ENCODE results near the gene OR1A1.

Gene OR1A1

GRCh38 chr17:3256575-3256974 is 49.1 kb downstream of the OR1A1 start:
- no peak for TF ChIP-seq TAF1 (IDR thresholded peaks at IDR 0.05; ENCODE audit: borderline replicate concordance, low read depth, low read length)
- no peak for TF ChIP-seq POLR2A (IDR thresholded peaks at IDR 0.05; ENCODE audit: low read depth, low read length)
- TF ChIP-seq POLR2AphosphoS5 (IDR thresholded peaks at IDR 0.05; ENCODE audit: low read depth, low read length): no peak
- DNase-seq (ENCODE audit: insufficient read length) (no peak), FAIRE-seq (no peak)

- DNase-seq (ENCODE audit: insufficient read length) (no peak), FAIRE-seq (no peak)
- no peak for TF ChIP-seq TAF1 (IDR thresholded peaks at IDR 0.05; ENCODE audit: borderline replicate concordance, low read depth, low read length)
- no peak for TF ChIP-seq POLR2A (IDR thresholded peaks at IDR 0.05; ENCODE audit: low read depth, low read length)
- TF ChIP-seq POLR2AphosphoS5 (IDR thresholded peaks at IDR 0.05; ENCODE audit: low read depth, low read length): no peak
Measured at GRCh38 chr17:3260163-3260562, 52.7 kb downstream of the OR1A1 start.

- FAIRE-seq (no peak), DNase-seq (ENCODE audit: insufficient read length) (no peak)
- TF ChIP-seq POLR2AphosphoS5 (IDR thresholded peaks at IDR 0.05; ENCODE audit: low read depth, low read length): no peak
- TF ChIP-seq TAF1 (IDR thresholded peaks at IDR 0.05; ENCODE audit: borderline replicate concordance, low read depth, low read length): no peak
- TF ChIP-seq POLR2A (IDR thresholded peaks at IDR 0.05; ENCODE audit: low read depth, low read length): no peak
Measured at GRCh38 chr17:3260600-3260999, 53.1 kb downstream of the OR1A1 start.

Measured in GM12892 (cell line).